Stomach (tissue), 9 donors: ENCODE results near the gene DHRS7B. TPM values are rescaled to one million over a fixed set of nuclear protein-coding genes. Genes with fewer than 3 reads are reported as not detected.

Experiments
- DNase-seq, 2 donors: peaks; one replicate each; pipeline versions ENCODE4 v3.0.0 to v3.0.0-alpha.2; 2013 to 2019
- H3K27ac ChIP-seq, 5 donors: fragments of 200-600 bp in 4 of 5; sonication (generic) in 4 of 5; one replicate each; pipeline ENCODE4 v1.5.1; 2013 to 2019; ENCODE audit warnings: mild to moderate bottlenecking in 1 of 5, moderate library complexity in 1 of 5
- H3K27me3 ChIP-seq, 3 donors: fragments of 200-600 bp; sonication (generic); one replicate each; pipeline ENCODE4 v1.5.1; 2017 to 2019; ENCODE audit warnings: mixed run types in 1 of 3
- H3K36me3 ChIP-seq, 4 donors: fragments of 200-600 bp; sonication (generic); 1 replicate in 3 of 4; 2 replicates in 1 of 4; pipeline ENCODE4 v1.5.1; 2016 to 2019
- H3K4me1 ChIP-seq, 4 donors: fragments of 200-600 bp; sonication (generic); one replicate each; pipeline ENCODE4 v1.5.1; 2016 to 2019
- H3K4me3 ChIP-seq, 4 donors: fragments of 200-600 bp; sonication (generic) in 3 of 4; one replicate each; pipeline ENCODE4 v1.5.1; 2016 to 2019; ENCODE audit warnings: mild to moderate bottlenecking in 1 of 4
- H3K9me3 ChIP-seq, 4 donors: fragments of 200-600 bp; sonication (generic); one replicate each; pipeline ENCODE4 v1.5.1; 2016 to 2019
- CTCF ChIP-seq, 7 experiments: fragments of 450-650 bp in 4 of 7; fragments of 200-600 bp in 3 of 7; sonication (generic) in 3 of 7; IDR thresholded peaks; one replicate each; pipeline ENCODE4 v1.5.1; 2016 to 2019; ENCODE audit warnings: antibody characterized with exemption in 7 of 7, control low read depth in 2 of 7, mild to moderate bottlenecking in 1 of 7
- EP300 ChIP-seq: sonication (generic); formaldehyde crosslinking; IDR thresholded peaks from one replicate; pipeline ENCODE4 v1.6.1; 2017; ENCODE audit warnings: antibody characterized with exemption
- POLR2A ChIP-seq, 4 donors: fragments of 450-650 bp; IDR thresholded peaks; one replicate each; pipeline ENCODE4 v1.6.1; 2016; ENCODE audit warnings: antibody characterized with exemption in 4 of 4, control low read depth in 2 of 4, mild to moderate bottlenecking in 1 of 4, moderate library complexity in 1 of 4
- POLR2AphosphoS5 ChIP-seq, 3 donors: sonication (generic); formaldehyde crosslinking; IDR thresholded peaks; one replicate each; pipeline ENCODE4 v1.6.1; 2016; ENCODE audit warnings: antibody characterized with exemption in 3 of 3
- WGBS, 5 donors: extraction: QIAGEN DNeasy Blood & Tissue Kit in 3 of 5; methylation state at CpG; one replicate each; pipeline versions ENCODE4 v1.1.5 to v1.1.7; 2013 to 2018; 5-methylcytosine and 5-hydroxymethylcytosine counted together
- intact Hi-C: fragments of 100-400 bp; cut with DNase I; formaldehyde crosslinking; loops from one replicate; pipeline ENCODE4 v1.15.1; 2023; ENCODE audit warnings: low total_unique reads
- polyA plus RNA-seq, 3 donors: library from polyadenylated mRNA; stranded (reverse); fragments of 200-250 nt; gene quantifications; one replicate each; pipeline ENCODE4 v1.2.3, GENCODE V29; 2013
- total RNA-seq, 5 donors: library from RNA; depleted of rRNA; stranded (reverse); fragments of >200 nt; gene quantifications; one replicate each; pipeline versions ENCODE4 v1.1.0 to v1.2.3, GENCODE V29; 2014 to 2016
- donor health status: healthy with polysubstance abuse.
- donor health status: Bipolar disorder and iron deficiency.
- donor health status: healthy.

Gene DHRS7B
- total and polyA plus RNA-seq, 8 donors: 5.8 to 32.9 (median 20.3) TPM; not detected in 1

DNA sequence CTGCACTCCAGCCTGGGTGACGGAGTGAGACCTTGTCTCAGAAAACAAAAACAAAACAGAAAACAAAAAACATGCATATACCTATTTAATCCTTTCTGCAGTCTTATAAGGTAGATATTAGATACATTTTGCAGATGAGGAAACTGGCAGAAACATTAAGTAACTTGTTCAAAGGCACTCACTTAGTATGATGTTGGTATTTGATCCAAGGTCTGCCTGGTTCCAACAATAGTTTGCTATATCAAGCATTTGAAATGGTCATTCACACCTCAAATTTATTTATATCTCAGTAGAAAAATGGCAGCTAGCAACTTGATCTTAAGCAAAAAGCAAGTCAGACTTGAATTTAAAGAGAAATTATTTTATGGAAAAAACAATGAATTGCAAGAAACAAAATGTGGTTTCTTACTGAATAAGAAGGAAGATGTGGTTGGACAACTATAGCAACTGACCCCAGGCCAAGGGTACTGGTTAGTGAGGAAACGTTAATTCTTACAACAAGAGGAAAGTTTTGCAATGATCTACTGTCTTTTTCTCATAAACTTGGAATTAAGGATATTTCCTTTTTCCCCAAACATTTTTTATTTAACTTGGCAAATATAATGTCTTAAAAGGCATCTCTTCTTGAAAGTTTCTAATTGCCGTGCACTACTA lies 19.7 kb downstream of the DHRS7B start:
- TF ChIP-seq CTCF (IDR thresholded peaks at IDR 0.05) (no peak), EP300 (no peak), POLR2AphosphoS5 (IDR thresholded peaks at IDR 0.05) (no peak), POLR2A (IDR thresholded peaks at IDR 0.05) (no peak)
- no peaks in the 10 kb centered on the region for H3K27me3 ChIP-seq
- intact Hi-C loops: no loop called here
- peaks cover 0 to 7% (median 2%) of the 10 kb centered on the region in 4 donors for H3K9me3 ChIP-seq
- H3K27ac ChIP-seq: no peak overlapping the region
- 82 to 93% (median 89%) methylated on average over 3 of the region's 3 CpGs for WGBS, 5 donors
- H3K36me3 ChIP-seq: peaks cover 0 to 9% (median 2%) of the 10 kb centered on the region in 4 donors
- no peak for DNase-seq
- H3K4me3 ChIP-seq: no peak overlapping the region
- no peaks in the 10 kb centered on the region for H3K4me1 ChIP-seq

GRCh38 chr17:21149621-21150020 lies 22.9 kb downstream of the DHRS7B start:
- 79 to 96% (median 91%) methylated on average over 1 of the region's 1 CpG for WGBS, 5 donors
- no peak overlapping the region for H3K4me3 ChIP-seq
- no peak for DNase-seq
- H3K4me1 ChIP-seq: no peaks in the 10 kb centered on the region
- peaks cover 0 to 6% (median 2%) of the 10 kb centered on the region in 4 donors for H3K36me3 ChIP-seq
- intact Hi-C loops: no loop called here
- no peaks in the 10 kb centered on the region for H3K27me3 ChIP-seq
- TF ChIP-seq POLR2AphosphoS5 (IDR thresholded peaks at IDR 0.05) (no peak), CTCF (IDR thresholded peaks at IDR 0.05) (no peak), EP300 (no peak), POLR2A (IDR thresholded peaks at IDR 0.05) (no peak)
- H3K27ac ChIP-seq: no peak overlapping the region
- peaks cover 0 to 7% (median 2%) of the 10 kb centered on the region in 4 donors for H3K9me3 ChIP-seq

DNA sequence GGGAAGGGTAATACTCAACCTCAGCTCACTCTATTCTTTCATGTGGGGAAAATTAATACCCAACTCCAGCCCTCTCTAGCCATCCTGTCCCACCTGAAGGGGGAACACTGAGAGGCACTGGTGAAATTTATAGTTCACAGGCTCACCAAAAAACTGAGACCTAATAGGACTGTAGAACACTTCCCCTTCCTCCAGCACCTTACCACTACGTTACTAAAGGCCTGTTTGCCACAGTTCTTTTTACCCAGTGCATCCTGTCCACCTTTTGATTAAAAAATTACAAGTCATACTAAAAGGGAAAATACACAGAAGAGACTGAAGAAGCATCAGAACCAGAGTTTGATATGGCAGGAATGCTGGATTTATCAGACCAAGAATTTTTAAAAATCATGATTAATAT lies 26.0 kb downstream of the DHRS7B start:
- no peak for DNase-seq
- intact Hi-C loops: no loop called here
- WGBS, 5 donors: 68 to 96% (median 82%) methylated on average over 1 of the region's 1 CpG
- no peaks in the 10 kb centered on the region for H3K27me3 ChIP-seq
- H3K36me3 ChIP-seq: no peaks in the 10 kb centered on the region
- H3K4me1 ChIP-seq: no peaks in the 10 kb centered on the region
- no peak overlapping the region for H3K27ac ChIP-seq
- TF ChIP-seq EP300 (no peak), POLR2AphosphoS5 (IDR thresholded peaks at IDR 0.05) (no peak), CTCF (IDR thresholded peaks at IDR 0.05) (no peak), POLR2A (IDR thresholded peaks at IDR 0.05) (no peak)
- H3K4me3 ChIP-seq: no peak overlapping the region
- peaks cover 0 to 14% (median 2%) of the 10 kb centered on the region in 4 donors for H3K9me3 ChIP-seq

- Histone ChIP-seq H3K9me3 (peaks cover 0 to 10% (median 0%) of the 10 kb centered on the region in 4 donors), H3K27ac (no peak overlapping the region), H3K36me3 (no peaks in the 10 kb centered on the region), H3K4me3 (no peak overlapping the region), H3K27me3 (no peaks in the 10 kb centered on the region), H3K4me1 (peaks cover 0 to 23% (median 15%) of the 10 kb centered on the region in 4 donors)
- TF ChIP-seq POLR2AphosphoS5 (IDR thresholded peaks at IDR 0.05) (no peak), CTCF (IDR thresholded peaks at IDR 0.05) (no peak), POLR2A (IDR thresholded peaks at IDR 0.05) (no peak), EP300 (no peak)
- intact Hi-C loops: no loop called here
- 36 to 55% (median 46%) methylated on average over 1 of the region's 1 CpG for WGBS, 5 donors
- no peak for DNase-seq
Observed at GRCh38 chr17:21157586-21158370, 31.0 kb downstream of the DHRS7B start.
